CD4-positive, alpha-beta memory T cell (primary cell): ENCODE data around the gene PLD5. TPM values are rescaled to one million over a fixed set of nuclear protein-coding genes. Genes with fewer than 3 reads are reported as not detected.

Experiments
- CTCF ChIA-PET: fragments of 350-600 bp; sonication (Branson Sonifier 250); formaldehyde crosslinking; loops from one replicate; lab custom pipeline; 2021; ENCODE audit warnings: inconsistent platforms; ENCODE audit not compliant: partially characterized antibody; lab: Charles Lee
- POLR2A ChIA-PET: fragments of 350-600 bp; sonication (Branson Sonifier 250); formaldehyde crosslinking; loops from one replicate; lab custom pipeline; 2021; ENCODE audit not compliant: partially characterized antibody; lab: Charles Lee
- DNase-seq, 5 donors: peaks; one replicate each; pipeline versions ENCODE4 v3.0.0 to v3.0.0-alpha.2; 2020 to 2022; ENCODE audit warnings: mixed read lengths in 1 of 5
- H3K27ac ChIP-seq: one replicate; pipeline ENCODE4 v1.7.0; 2013; ENCODE audit warnings: low read depth, low read length
- H3K27me3 ChIP-seq: 2 replicates; pipeline ENCODE4 v1.7.0; 2013; ENCODE audit warnings: mild to moderate bottlenecking, low read length, moderate library complexity; ENCODE audit not compliant: insufficient read depth
- H3K36me3 ChIP-seq: 2 replicates; pipeline ENCODE4 v1.7.0; 2013; ENCODE audit warnings: mild to moderate bottlenecking, low read length, moderate library complexity; ENCODE audit not compliant: insufficient read depth
- H3K4me1 ChIP-seq: 2 replicates; pipeline ENCODE4 v1.7.0; 2013; ENCODE audit warnings: mild to moderate bottlenecking, low read length, moderate library complexity; ENCODE audit not compliant: insufficient read depth
- H3K4me3 ChIP-seq, 2 donors: one replicate each; pipeline ENCODE4 v1.7.0; 2013; ENCODE audit warnings: low read length in 2 of 2, mild to moderate bottlenecking in 1 of 2
- H3K9me3 ChIP-seq, 2 donors: one replicate each; pipeline ENCODE4 v1.7.0; 2013; ENCODE audit warnings: low read length in 2 of 2, control low read depth in 1 of 2; ENCODE audit not compliant: control insufficient read depth in 1 of 2
- H3K27ac Mint-ChIP-seq, 7 donors: one replicate each; pipeline ENCODE4 v1.8.0; 2020 to 2021; ENCODE audit warnings: mixed read lengths in 7 of 7, mild to moderate bottlenecking in 6 of 7, inconsistent platforms in 3 of 7, moderate library complexity in 3 of 7
- H3K27me3 Mint-ChIP-seq, 2 donors: one replicate each; pipeline ENCODE4 v1.8.0; 2020 to 2021; ENCODE audit warnings: mixed read lengths in 2 of 2
- H3K36me3 Mint-ChIP-seq, 2 donors: one replicate each; pipeline ENCODE4 v1.8.0; 2020 to 2021; ENCODE audit warnings: mixed read lengths in 2 of 2, inconsistent platforms in 1 of 2, mild to moderate bottlenecking in 1 of 2
- H3K4me1 Mint-ChIP-seq, 4 donors: one replicate each; pipeline ENCODE4 v1.8.0; 2020 to 2021; ENCODE audit warnings: mixed read lengths in 4 of 4, mild to moderate bottlenecking in 1 of 4
- H3K4me3 Mint-ChIP-seq, 8 donors: one replicate each; pipeline ENCODE4 v1.8.0; 2020 to 2021; ENCODE audit warnings: mixed read lengths in 8 of 8, mild to moderate bottlenecking in 7 of 8, moderate library complexity in 6 of 8, inconsistent platforms in 3 of 8
- H3K9me3 Mint-ChIP-seq, 8 donors: one replicate each; pipeline ENCODE4 v1.8.0; 2020 to 2021; ENCODE audit warnings: mixed read lengths in 8 of 8, mild to moderate bottlenecking in 5 of 8, inconsistent platforms in 3 of 8, moderate library complexity in 1 of 8
- intact Hi-C: fragments of 100-400 bp; cut with micrococcal nuclease; formaldehyde crosslinking; loops from one replicate; pipeline ENCODE4 v1.15.1; 2023
- polyA plus RNA-seq, 2 donors: library from polyadenylated mRNA; unstranded; fragments of 300-500 nt; fragmentation: Illumina TruSeq; gene quantifications; one replicate each; pipeline ENCODE4 v1.2.3, GENCODE V29; 2021
- total RNA-seq, 2 experiments: library from RNA; stranded (reverse); gene quantifications; one replicate each; pipeline ENCODE4 v1.2.3, GENCODE V29; 2021

Gene PLD5
- total and polyA plus RNA-seq, 4 experiments from 2014 or later, result not detected

DNA sequence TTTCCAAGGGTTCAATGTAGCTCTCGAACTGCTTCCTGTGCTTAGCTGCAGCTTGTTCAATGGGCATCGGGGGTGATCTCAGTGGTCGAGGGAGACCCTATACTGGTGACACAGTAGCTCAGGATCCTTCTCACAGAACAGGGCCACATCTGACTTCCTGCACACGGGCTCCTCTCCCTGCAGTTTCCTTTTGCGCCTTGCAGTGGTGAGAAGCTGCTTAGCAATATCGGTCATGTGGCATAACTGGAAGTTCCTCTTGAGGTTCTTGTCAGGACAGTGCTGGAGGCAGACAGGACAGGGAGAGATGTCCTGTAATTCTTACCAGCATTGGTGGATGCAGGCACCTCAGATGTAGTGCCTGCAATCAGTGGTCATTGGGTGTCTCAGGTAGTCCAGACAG lies 385.1 kb downstream of the PLD5 start:
- peaks cover 0 to 4% (median 0%) of the 10 kb centered on the region in 4 donors for H3K4me1 Mint-ChIP-seq
- no peak overlapping the region for H3K4me3 Mint-ChIP-seq
- ChIA-PET POLR2A (no interaction called here), CTCF (no interaction called here)
- Histone ChIP-seq H3K4me1 (no peaks in the 10 kb centered on the region), H3K27me3 (no peaks in the 10 kb centered on the region), H3K9me3 (no peaks in the 10 kb centered on the region), H3K4me3 (no peak overlapping the region), H3K36me3 (no peaks in the 10 kb centered on the region), H3K27ac (no peak overlapping the region)
- H3K27ac Mint-ChIP-seq, result no peak overlapping the region
- H3K9me3 Mint-ChIP-seq, result peaks cover 0 to 5% (median 0%) of the 10 kb centered on the region in 8 donors
- no peak for DNase-seq
- peaks cover 0 to 2% of the 10 kb centered on the region in 2 donors for H3K27me3 Mint-ChIP-seq
- H3K36me3 Mint-ChIP-seq, result no peaks in the 10 kb centered on the region
- intact Hi-C loops, result no loop called here

DNA sequence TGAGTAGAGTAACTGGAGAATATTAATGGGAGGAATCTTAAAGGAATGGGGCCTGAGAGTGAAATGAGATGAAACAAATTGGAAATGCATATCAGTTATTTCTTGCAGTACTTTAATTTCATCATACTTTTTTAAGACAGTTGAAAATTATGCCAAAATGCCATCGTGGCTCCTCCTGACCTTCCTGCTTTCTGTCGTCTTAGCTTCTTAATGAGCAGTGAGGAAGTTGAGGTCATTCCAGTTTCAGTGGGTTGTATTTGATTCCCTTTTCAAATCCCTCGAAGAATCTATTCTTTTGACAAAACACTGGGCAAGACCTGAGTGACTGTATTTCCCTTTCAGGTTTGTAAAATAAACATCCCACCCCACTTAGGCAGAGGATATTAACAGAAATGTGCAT lies 390.7 kb downstream of the PLD5 start:
- ChIA-PET POLR2A (no interaction called here), CTCF (no interaction called here)
- Mint-ChIP-seq H3K27ac (no peak overlapping the region), H3K27me3 (peaks cover 0 to 2% of the 10 kb centered on the region in 2 donors), H3K4me1 (no peaks in the 10 kb centered on the region), H3K9me3 (peaks cover 0 to 7% (median 4%) of the 10 kb centered on the region in 8 donors), H3K4me3 (no peak overlapping the region), H3K36me3 (no peaks in the 10 kb centered on the region)
- Histone ChIP-seq H3K36me3 (no peaks in the 10 kb centered on the region), H3K9me3 (no peaks in the 10 kb centered on the region), H3K27me3 (no peaks in the 10 kb centered on the region), H3K4me1 (no peaks in the 10 kb centered on the region), H3K27ac (no peak overlapping the region), H3K4me3 (no peak overlapping the region)
- intact Hi-C loops, result no loop called here
- DNase-seq, result no peak

DNA sequence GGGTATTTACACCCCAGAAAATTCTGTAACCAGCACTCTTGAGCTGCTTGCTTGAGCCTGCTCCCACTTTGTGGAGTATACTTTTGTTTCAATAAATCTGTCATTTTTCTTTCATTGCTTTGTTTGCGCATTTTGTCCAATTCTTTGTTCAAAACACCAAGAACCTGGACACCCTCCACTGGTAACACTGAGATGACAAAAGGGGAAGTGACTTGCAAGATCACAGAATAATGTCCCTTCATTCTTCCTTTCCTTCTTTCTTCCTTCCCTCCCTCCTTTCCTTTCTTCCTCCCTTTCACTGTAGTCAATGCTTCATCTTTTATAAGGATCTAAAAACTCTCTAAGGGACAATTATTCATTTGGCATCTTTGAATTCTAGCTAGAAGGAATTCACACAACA lies 391.1 kb downstream of the PLD5 start:
- no peak overlapping the region for H3K27ac Mint-ChIP-seq
- ChIA-PET CTCF (no interaction called here), POLR2A (no interaction called here)

GRCh38 chr1:242132121-242132817 lies 392.2 kb downstream of the PLD5 start:
- POLR2A ChIA-PET, result no interaction called here
- Mint-ChIP-seq H3K36me3 (no peaks in the 10 kb centered on the region), H3K9me3 (peaks cover 0 to 7% (median 4%) of the 10 kb centered on the region in 8 donors), H3K27me3 (peaks cover 0 to 2% of the 10 kb centered on the region in 2 donors), H3K27ac (no peak overlapping the region), H3K4me3 (no peak overlapping the region), H3K4me1 (no peaks in the 10 kb centered on the region)
- H3K27me3 ChIP-seq, result no peaks in the 10 kb centered on the region
- intact Hi-C loops, result no loop called here
- CTCF ChIA-PET, result no interaction called here
- peaks cover 0 to 4% of the 10 kb centered on the region in 2 donors for H3K9me3 ChIP-seq
- no peak overlapping the region for H3K4me3 ChIP-seq
- no peaks in the 10 kb centered on the region for H3K4me1 ChIP-seq
- DNase-seq, result no peak
- no peaks in the 10 kb centered on the region for H3K36me3 ChIP-seq
- H3K27ac ChIP-seq, result no peak overlapping the region

More for the DNA sequence above, 391.1 kb downstream of the PLD5 start:
- intact Hi-C loops, result no loop called here
- Mint-ChIP-seq H3K9me3 (peaks cover 0 to 7% (median 4%) of the 10 kb centered on the region in 8 donors), H3K4me3 (no peak overlapping the region), H3K36me3 (no peaks in the 10 kb centered on the region), H3K27me3 (peaks cover 0 to 2% of the 10 kb centered on the region in 2 donors), H3K4me1 (no peaks in the 10 kb centered on the region)
- H3K27me3 ChIP-seq, result no peaks in the 10 kb centered on the region
- no peaks in the 10 kb centered on the region for H3K36me3 ChIP-seq
- H3K4me3 ChIP-seq, result no peak overlapping the region
- H3K9me3 ChIP-seq, result no peaks in the 10 kb centered on the region
- no peak overlapping the region for H3K27ac ChIP-seq
- no peak for DNase-seq
- no peaks in the 10 kb centered on the region for H3K4me1 ChIP-seq

DNA sequence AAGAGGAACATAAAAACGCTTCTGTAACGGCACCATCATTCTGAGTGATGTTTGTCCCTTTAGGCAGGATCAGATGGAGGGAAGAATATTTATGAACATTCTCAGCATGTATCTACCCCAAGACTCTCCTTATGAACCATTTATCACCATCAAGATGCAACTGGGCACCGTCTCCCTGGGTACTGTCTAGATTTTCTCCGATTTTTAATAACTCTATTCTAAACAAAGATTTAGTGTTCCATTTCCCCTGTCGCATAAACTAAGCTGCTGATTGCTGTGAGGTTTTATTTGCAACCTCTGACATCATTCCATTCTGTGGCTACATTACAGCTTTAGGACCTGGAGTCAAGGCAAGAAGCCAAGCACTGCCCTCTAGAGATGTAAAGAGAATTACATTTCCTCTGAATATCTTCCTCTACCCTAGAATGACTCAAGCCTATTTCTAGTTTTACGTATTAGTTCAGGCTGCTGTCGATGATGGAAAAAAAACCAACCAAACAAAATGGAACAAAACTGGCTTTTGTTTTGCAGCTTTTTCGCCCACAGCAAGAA lies 395.5 kb downstream of the PLD5 start:
- no peaks in the 10 kb centered on the region for H3K27me3 ChIP-seq
- H3K4me3 ChIP-seq, result no peak overlapping the region
- POLR2A ChIA-PET, result no interaction called here
- intact Hi-C loops, result no loop called here
- Mint-ChIP-seq H3K27me3 (peaks cover 0 to 2% of the 10 kb centered on the region in 2 donors), H3K27ac (no peak overlapping the region), H3K36me3 (no peaks in the 10 kb centered on the region), H3K4me1 (no peaks in the 10 kb centered on the region), H3K9me3 (peaks cover 0 to 7% (median 4%) of the 10 kb centered on the region in 8 donors), H3K4me3 (no peak overlapping the region)
- H3K36me3 ChIP-seq, result no peaks in the 10 kb centered on the region
- DNase-seq, result no peak
- CTCF ChIA-PET, result no interaction called here
- H3K9me3 ChIP-seq, result peaks cover 0 to 4% of the 10 kb centered on the region in 2 donors
- H3K27ac ChIP-seq, result no peak overlapping the region
- no peaks in the 10 kb centered on the region for H3K4me1 ChIP-seq

DNA sequence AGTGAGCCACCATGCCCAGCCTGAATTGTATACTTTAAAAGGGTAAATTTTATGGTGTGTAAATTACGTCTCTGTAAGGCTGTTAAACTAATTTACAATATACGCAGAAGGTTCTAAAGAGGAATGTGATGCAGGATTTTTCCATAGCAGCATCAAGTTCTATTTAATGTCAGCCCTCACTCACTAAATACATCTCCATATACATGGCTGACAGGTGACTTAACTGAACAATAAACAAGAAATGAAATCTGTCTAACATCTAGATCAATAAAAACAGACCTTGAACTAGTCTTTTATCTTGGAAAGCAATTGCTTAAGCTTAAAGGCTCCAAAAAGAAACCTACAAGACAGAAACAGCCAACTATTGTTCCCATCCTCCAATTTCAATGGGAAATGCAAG lies 404.1 kb downstream of the PLD5 start:
- intact Hi-C loops, result no loop called here

DNA sequence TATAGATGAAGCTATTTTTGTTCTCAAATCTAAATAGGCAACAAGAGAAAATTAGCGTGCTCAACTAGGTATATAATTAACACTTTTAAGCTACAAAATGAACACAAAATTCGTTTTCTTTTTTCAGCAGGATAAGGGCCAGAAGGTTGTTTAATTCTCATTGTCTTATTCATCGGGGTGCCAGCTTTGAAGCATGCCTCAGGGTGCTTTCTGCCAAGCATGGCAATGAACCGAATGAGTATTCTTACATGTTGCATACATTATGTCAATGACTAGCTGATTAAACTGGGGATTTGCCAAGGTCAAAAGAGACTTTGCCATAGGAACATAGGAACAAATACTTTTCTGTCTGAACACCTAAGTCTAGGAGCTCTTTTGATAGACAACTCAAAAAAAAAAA lies 423.6 kb downstream of the PLD5 start:
- Mint-ChIP-seq H3K27me3 (peaks cover 1 to 3% of the 10 kb centered on the region in 2 donors), H3K9me3 (peaks cover 0 to 3% (median 0%) of the 10 kb centered on the region in 8 donors), H3K36me3 (no peaks in the 10 kb centered on the region), H3K4me1 (no peaks in the 10 kb centered on the region), H3K27ac (no peak overlapping the region), H3K4me3 (no peak overlapping the region)
- no peaks in the 10 kb centered on the region for H3K27me3 ChIP-seq
- H3K9me3 ChIP-seq, result no peaks in the 10 kb centered on the region
- no peak for DNase-seq
- H3K4me1 ChIP-seq, result no peaks in the 10 kb centered on the region
- CTCF ChIA-PET, result interaction anchor here (1.4 kb wide), 1 partner anchor 9 kb away, joined by 6 read pairs; no protein-coding TSS in a partner anchor
- intact Hi-C loops, result no loop called here
- POLR2A ChIA-PET, result no interaction called here
- no peak overlapping the region for H3K27ac ChIP-seq
- H3K4me3 ChIP-seq, result no peak overlapping the region
- H3K36me3 ChIP-seq, result no peaks in the 10 kb centered on the region

More for the DNA sequence above, 404.1 kb downstream of the PLD5 start:
- H3K4me3 ChIP-seq, result no peak overlapping the region
- ChIA-PET CTCF (no interaction called here), POLR2A (no interaction called here)
- H3K27me3 Mint-ChIP-seq, result no peaks in the 10 kb centered on the region
- H3K36me3 ChIP-seq, result no peaks in the 10 kb centered on the region
- no peaks in the 10 kb centered on the region for H3K27me3 ChIP-seq
- no peaks in the 10 kb centered on the region for H3K9me3 ChIP-seq
- no peak overlapping the region for H3K27ac ChIP-seq
- no peaks in the 10 kb centered on the region for H3K36me3 Mint-ChIP-seq
- no peak overlapping the region for H3K27ac Mint-ChIP-seq
- H3K4me1 ChIP-seq, result no peaks in the 10 kb centered on the region
- no peak for DNase-seq
- H3K4me3 Mint-ChIP-seq, result no peak overlapping the region
- H3K4me1 Mint-ChIP-seq, result no peaks in the 10 kb centered on the region
- H3K9me3 Mint-ChIP-seq, result peaks cover 0 to 1% (median 0%) of the 10 kb centered on the region in 8 donors
